HepG2 (cell line): ENCODE measurements around the gene STIMATE. TPM values are rescaled to one million over a fixed set of nuclear protein-coding genes. Genes with fewer than 3 reads are reported as not detected.

Experiments
- ADNP ChIP-seq: sonication (generic); formaldehyde crosslinking; IDR thresholded peaks from 2 replicates; pipeline ENCODE4 v1.4.0; 2020; ENCODE audit warnings: missing genetic modification reagents
- FIP1L1 ChIP-seq: fragments of 200-400 bp; formaldehyde crosslinking; IDR thresholded peaks from 2 replicates; pipeline ENCODE4 v1.6.1; 2018; ENCODE audit warnings: low read depth, mild to moderate bottlenecking, low read length, moderate library complexity, borderline replicate concordance; ENCODE audit not compliant: insufficient read depth
- HDAC1 ChIP-seq: sonication (generic); formaldehyde crosslinking; IDR thresholded peaks from 2 replicates; pipeline ENCODE4 v1.5.1; 2020; ENCODE audit warnings: mild to moderate bottlenecking, missing genetic modification reagents
- JDP2 ChIP-seq: sonication (generic); formaldehyde crosslinking; IDR thresholded peaks from 2 replicates; pipeline ENCODE4 v1.8.1; 2022; ENCODE audit warnings: missing genetic modification reagents, borderline replicate concordance
- MLLT10 ChIP-seq: sonication (generic); formaldehyde crosslinking; IDR thresholded peaks from 2 replicates; pipeline ENCODE4 v1.4.0; 2020; ENCODE audit warnings: missing genetic modification reagents
- NONO ChIP-seq, 2 experiments: fragments of 450-650 bp in 1 of 2; sonication (generic) in 1 of 2; formaldehyde crosslinking in 1 of 2; IDR thresholded peaks in 1 of 2; conservative IDR thresholded peaks in 1 of 2; 2 replicates each; pipeline versions ENCODE4 v1.6.1 to v1.8.0; 2017 to 2022; ENCODE audit warnings: mild to moderate bottlenecking in 1 of 2, missing genetic modification reagents in 1 of 2, moderate library complexity in 1 of 2
- NRL ChIP-seq: sonication (generic); formaldehyde crosslinking; IDR thresholded peaks from 2 replicates; pipeline ENCODE4 v1.5.0; 2020; ENCODE audit warnings: missing genetic modification reagents, mild to moderate bottlenecking, moderate library complexity, borderline replicate concordance
- RFX1 ChIP-seq: fragments of 450-650 bp; IDR thresholded peaks from 2 replicates; pipeline ENCODE4 v1.6.1; 2017
- TAF15 ChIP-seq: fragments of 200-400 bp; formaldehyde crosslinking; IDR thresholded peaks from one replicate; pipeline ENCODE4 v1.6.1; 2018; ENCODE audit warnings: mild to moderate bottlenecking, low read depth, low read length; ENCODE audit not compliant: poor library complexity, severe bottlenecking
- TSC22D2 ChIP-seq: sonication (generic); formaldehyde crosslinking; IDR thresholded peaks from 2 replicates; pipeline ENCODE4 v1.5.1; 2020; ENCODE audit warnings: missing genetic modification reagents, mild to moderate bottlenecking, borderline replicate concordance
- WIZ ChIP-seq: sonication (generic); formaldehyde crosslinking; IDR thresholded peaks from 2 replicates; pipeline ENCODE4 v1.5.1; 2020; ENCODE audit warnings: mild to moderate bottlenecking, missing genetic modification reagents
- ZBTB42 ChIP-seq: sonication (generic); formaldehyde crosslinking; IDR thresholded peaks from 2 replicates; pipeline ENCODE4 v1.5.0; 2020; ENCODE audit warnings: mild to moderate bottlenecking, missing genetic modification reagents
- ZNF235 ChIP-seq: sonication (generic); formaldehyde crosslinking; IDR thresholded peaks from 2 replicates; pipeline ENCODE4 v1.8.1; 2023; ENCODE audit warnings: mild to moderate bottlenecking, missing genetic modification reagents, borderline replicate concordance
- ZNF44 ChIP-seq: sonication (generic); formaldehyde crosslinking; IDR thresholded peaks from 2 replicates; pipeline ENCODE4 v1.5.1; 2020; ENCODE audit warnings: mild to moderate bottlenecking, missing genetic modification reagents
- ZNF460 ChIP-seq: sonication (generic); formaldehyde crosslinking; IDR thresholded peaks from 2 replicates; pipeline ENCODE4 v1.5.1; 2020; ENCODE audit warnings: missing genetic modification reagents, mild to moderate bottlenecking, borderline replicate concordance
- ZNF558 ChIP-seq: sonication (generic); formaldehyde crosslinking; IDR thresholded peaks from 2 replicates; pipeline ENCODE4 v1.9.0; 2022; ENCODE audit warnings: mild to moderate bottlenecking, missing genetic modification reagents, borderline replicate concordance
- ZNF614 ChIP-seq: IDR thresholded peaks from 2 replicates; pipeline ENCODE4 v1.6.1; 2018; ENCODE audit warnings: missing biosample characterization, missing genetic modification reagents, inconsistent platforms, borderline replicate concordance
- ZNF616 ChIP-seq: sonication (generic); formaldehyde crosslinking; IDR thresholded peaks from 2 replicates; pipeline ENCODE4 v1.5.0; 2020; ENCODE audit warnings: low read depth, mild to moderate bottlenecking, missing genetic modification reagents
- polyA plus RNA-seq, 8 experiments: library from polyadenylated mRNA; depleted of rRNA in 3 of 8; stranded (reverse) in 7 of 8; unstranded in 1 of 8; fragments of >200 nt; fragmentation: Illumina TruSeq in 4 of 8; extraction: Trizol in 4 of 8; gene quantifications; 2 replicates each; pipeline versions ENCODE4 v1.2.1 to v1.2.3, GENCODE V29; 2011 to 2016; ENCODE audit warnings: low read depth in 4 of 8, missing spikeins in 1 of 8, mixed read lengths in 1 of 8; ENCODE audit not compliant: insufficient read depth in 1 of 8
- total RNA-seq, 5 experiments: library from RNA; depleted of rRNA; stranded (reverse); fragments of >200 nt; fragmentation: Illumina TruSeq; extraction: Trizol; gene quantifications; 2 replicates each; pipeline ENCODE4 v1.2.3, GENCODE V29; 2016; ENCODE audit warnings: low read depth in 1 of 5
- TF ChIP-seq, protein P1 (sequence below): sonication (generic); formaldehyde crosslinking; IDR thresholded peaks from 2 replicates; pipeline ENCODE4 v1.4.0; 2020; ENCODE audit warnings: missing genetic modification reagents
- TF ChIP-seq, protein P2 (sequence below): sonication (generic); formaldehyde crosslinking; IDR thresholded peaks from 2 replicates; pipeline ENCODE4 v1.4.0; 2020; ENCODE audit warnings: missing genetic modification reagents
- TF ChIP-seq, protein P3 (sequence below): sonication (generic); formaldehyde crosslinking; IDR thresholded peaks from 2 replicates; pipeline ENCODE4 v1.4.0; 2020; ENCODE audit warnings: missing genetic modification reagents
- TF ChIP-seq, protein P4 (sequence below): sonication (generic); formaldehyde crosslinking; conservative IDR thresholded peaks from 2 replicates; pipeline ENCODE4 v1.4.0; 2020; ENCODE audit warnings: missing genetic modification reagents
- TF ChIP-seq, protein P5 (sequence below): sonication (generic); formaldehyde crosslinking; IDR thresholded peaks from 2 replicates; pipeline ENCODE4 v1.8.0; 2022; ENCODE audit warnings: missing genetic modification reagents, low read depth, mild to moderate bottlenecking, borderline replicate concordance

Gene STIMATE
- total and polyA plus RNA-seq, 2 of the 13 experiments (the other 11 are each of a cell fraction or from before 2014, with no cell fraction given) = 5.7 to 11.7 TPM

DNA sequence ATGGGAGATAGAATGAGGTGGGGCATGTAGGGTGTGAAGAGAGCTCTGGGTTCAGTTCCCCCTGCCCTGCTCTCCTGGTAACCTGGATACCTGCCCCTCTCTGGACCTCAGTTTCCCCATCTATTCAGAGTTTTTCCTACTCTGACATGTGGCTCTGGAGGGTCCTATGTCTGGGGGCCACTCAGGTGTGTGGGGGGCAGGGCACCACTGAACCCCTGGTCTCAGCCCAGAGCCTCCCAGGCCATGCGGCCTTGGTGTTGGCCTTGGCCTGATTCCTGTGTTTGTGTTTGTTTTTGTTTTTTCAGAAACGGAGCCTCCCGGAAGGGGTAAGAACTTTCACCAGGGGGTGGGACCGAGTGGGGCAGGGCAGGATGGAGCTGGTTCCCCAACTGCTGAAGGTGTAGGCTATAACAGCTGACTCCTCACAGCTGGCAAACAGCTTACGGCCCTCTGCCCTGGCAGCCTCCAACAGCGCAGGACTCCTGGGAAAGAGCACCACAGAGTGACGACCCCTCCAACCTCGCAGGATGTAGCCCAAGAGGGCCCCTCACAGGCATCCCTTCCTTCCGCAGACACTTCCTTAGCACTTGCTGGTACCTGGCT is 101.9 kb downstream of the STIMATE start (continued):
- TF ChIP-seq, protein P1, sequence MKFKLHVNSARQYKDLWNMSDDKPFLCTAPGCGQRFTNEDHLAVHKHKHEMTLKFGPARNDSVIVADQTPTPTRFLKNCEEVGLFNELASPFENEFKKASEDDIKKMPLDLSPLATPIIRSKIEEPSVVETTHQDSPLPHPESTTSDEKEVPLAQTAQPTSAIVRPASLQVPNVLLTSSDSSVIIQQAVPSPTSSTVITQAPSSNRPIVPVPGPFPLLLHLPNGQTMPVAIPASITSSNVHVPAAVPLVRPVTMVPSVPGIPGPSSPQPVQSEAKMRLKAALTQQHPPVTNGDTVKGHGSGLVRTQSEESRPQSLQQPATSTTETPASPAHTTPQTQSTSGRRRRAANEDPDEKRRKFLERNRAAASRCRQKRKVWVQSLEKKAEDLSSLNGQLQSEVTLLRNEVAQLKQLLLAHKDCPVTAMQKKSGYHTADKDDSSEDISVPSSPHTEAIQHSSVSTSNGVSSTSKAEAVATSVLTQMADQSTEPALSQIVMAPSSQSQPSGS (CRISPR knock-in tag) = no peak
- no peak for TF ChIP-seq WIZ (CRISPR knock-in tag)
- TF ChIP-seq ZBTB42 (CRISPR knock-in tag) = no peak
- no peak for TF ChIP-seq JDP2 (CRISPR knock-in tag)
- no peak for TF ChIP-seq ZNF616
- no peak for TF ChIP-seq NONO (IDR thresholded peaks at IDR 0.05)
- no peak for TF ChIP-seq NONO (CRISPR knock-in tag; conservative IDR thresholded peaks at IDR 0.05)
- no peak for TF ChIP-seq ADNP (CRISPR knock-in tag)
- TF ChIP-seq TAF15 = no peak
- TF ChIP-seq, protein P2, sequence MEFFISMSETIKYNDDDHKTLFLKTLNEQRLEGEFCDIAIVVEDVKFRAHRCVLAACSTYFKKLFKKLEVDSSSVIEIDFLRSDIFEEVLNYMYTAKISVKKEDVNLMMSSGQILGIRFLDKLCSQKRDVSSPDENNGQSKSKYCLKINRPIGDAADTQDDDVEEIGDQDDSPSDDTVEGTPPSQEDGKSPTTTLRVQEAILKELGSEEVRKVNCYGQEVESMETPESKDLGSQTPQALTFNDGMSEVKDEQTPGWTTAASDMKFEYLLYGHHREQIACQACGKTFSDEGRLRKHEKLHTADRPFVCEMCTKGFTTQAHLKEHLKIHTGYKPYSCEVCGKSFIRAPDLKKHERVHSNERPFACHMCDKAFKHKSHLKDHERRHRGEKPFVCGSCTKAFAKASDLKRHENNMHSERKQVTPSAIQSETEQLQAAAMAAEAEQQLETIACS (CRISPR knock-in tag) = no peak
- TF ChIP-seq NRL (CRISPR knock-in tag) = no peak
- no peak for TF ChIP-seq FIP1L1
- peak; percentile 80; the same call in 1 of the 2 replicates for TF ChIP-seq TSC22D2 (CRISPR knock-in tag)
- no peak for TF ChIP-seq ZNF558
- TF ChIP-seq, protein P3, sequence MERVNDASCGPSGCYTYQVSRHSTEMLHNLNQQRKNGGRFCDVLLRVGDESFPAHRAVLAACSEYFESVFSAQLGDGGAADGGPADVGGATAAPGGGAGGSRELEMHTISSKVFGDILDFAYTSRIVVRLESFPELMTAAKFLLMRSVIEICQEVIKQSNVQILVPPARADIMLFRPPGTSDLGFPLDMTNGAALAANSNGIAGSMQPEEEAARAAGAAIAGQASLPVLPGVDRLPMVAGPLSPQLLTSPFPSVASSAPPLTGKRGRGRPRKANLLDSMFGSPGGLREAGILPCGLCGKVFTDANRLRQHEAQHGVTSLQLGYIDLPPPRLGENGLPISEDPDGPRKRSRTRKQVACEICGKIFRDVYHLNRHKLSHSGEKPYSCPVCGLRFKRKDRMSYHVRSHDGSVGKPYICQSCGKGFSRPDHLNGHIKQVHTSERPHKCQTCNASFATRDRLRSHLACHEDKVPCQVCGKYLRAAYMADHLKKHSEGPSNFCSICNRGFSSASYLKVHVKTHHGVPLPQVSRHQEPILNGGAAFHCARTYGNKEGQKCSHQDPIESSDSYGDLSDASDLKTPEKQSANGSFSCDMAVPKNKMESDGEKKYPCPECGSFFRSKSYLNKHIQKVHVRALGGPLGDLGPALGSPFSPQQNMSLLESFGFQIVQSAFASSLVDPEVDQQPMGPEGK = peak; percentile 93
- no peak for TF ChIP-seq RFX1
- TF ChIP-seq MLLT10 (CRISPR knock-in tag) = no peak
- peak; percentile 59; the same call in 1 of the 2 replicates for TF ChIP-seq ZNF614 (CRISPR knock-in tag)
- TF ChIP-seq, protein P4, sequence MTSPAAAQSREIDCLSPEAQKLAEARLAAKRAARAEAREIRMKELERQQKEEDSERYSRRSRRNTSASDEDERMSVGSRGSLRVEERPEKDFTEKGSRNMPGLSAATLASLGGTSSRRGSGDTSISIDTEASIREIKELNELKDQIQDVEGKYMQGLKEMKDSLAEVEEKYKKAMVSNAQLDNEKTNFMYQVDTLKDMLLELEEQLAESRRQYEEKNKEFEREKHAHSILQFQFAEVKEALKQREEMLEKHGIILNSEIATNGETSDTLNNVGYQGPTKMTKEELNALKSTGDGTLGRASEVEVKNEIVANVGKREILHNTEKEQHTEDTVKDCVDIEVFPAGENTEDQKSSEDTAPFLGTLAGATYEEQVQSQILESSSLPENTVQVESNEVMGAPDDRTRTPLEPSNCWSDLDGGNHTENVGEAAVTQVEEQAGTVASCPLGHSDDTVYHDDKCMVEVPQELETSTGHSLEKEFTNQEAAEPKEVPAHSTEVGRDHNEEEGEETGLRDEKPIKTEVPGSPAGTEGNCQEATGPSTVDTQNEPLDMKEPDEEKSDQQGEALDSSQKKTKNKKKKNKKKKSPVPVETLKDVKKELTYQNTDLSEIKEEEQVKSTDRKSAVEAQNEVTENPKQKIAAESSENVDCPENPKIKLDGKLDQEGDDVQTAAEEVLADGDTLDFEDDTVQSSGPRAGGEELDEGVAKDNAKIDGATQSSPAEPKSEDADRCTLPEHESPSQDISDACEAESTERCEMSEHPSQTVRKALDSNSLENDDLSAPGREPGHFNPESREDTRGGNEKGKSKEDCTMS = no peak
- no peak for TF ChIP-seq ZNF235 (CRISPR knock-in tag)
- TF ChIP-seq ZNF44 (CRISPR knock-in tag) = no peak
- peak; percentile 50 for TF ChIP-seq HDAC1 (CRISPR knock-in tag)
- TF ChIP-seq ZNF460 (CRISPR knock-in tag) = no peak
- TF ChIP-seq, protein P5, sequence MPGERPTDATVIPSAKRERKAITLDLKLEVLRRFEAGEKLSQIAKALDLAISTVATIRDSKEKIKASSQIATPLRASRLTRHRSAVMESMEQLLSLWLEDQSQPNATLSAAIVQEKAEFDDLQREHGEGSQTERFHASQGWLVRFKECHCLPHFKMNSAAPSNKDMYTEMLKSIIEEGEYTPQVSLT (CRISPR knock-in tag) = no peak
